Muscle of leg (tissue), 11 donors: Measurements from ENCODE around the gene FOXN3. TPM values are rescaled to one million over a fixed set of nuclear protein-coding genes. Genes with fewer than 3 reads are reported as not detected.
"Not testable (repeated sequence)": the region's sequence is repeated elsewhere in the genome, so short reads cannot be mapped to it uniquely, and the experiment has no call there.

Source experiments
- DNase-seq: peaks from one replicate; pipeline ENCODE4 v3.0.0; 2013
- H3K27ac ChIP-seq: one replicate; pipeline ENCODE4 v1.5.1; 2013; ENCODE audit warnings: mild to moderate bottlenecking, low read length, control low read depth
- H3K27me3 ChIP-seq: one replicate; pipeline ENCODE4 v1.6.1; 2013; ENCODE audit warnings: low read length; ENCODE audit not compliant: control insufficient read depth, insufficient read depth
- H3K36me3 ChIP-seq: one replicate; pipeline ENCODE4 v1.6.1; 2013; ENCODE audit warnings: low read length; ENCODE audit not compliant: control insufficient read depth, insufficient read depth
- H3K4me1 ChIP-seq: one replicate; pipeline ENCODE4 v1.6.1; 2013; ENCODE audit warnings: low read length; ENCODE audit not compliant: control insufficient read depth, insufficient read depth
- H3K4me3 ChIP-seq: one replicate; pipeline ENCODE4 v1.5.1; 2013; ENCODE audit warnings: low read length, control low read depth
- H3K9me3 ChIP-seq: replicated peaks from 2 replicates; pipeline ENCODE4 v1.6.1; 2013; ENCODE audit warnings: low read depth, low read length; ENCODE audit not compliant: control insufficient read depth
- WGBS: methylation state at CpG from one replicate; pipeline ENCODE4 v1.1.5; 2013; ENCODE audit warnings: missing lambda C conversion rate; ENCODE audit not compliant: insufficient coverage; 5-methylcytosine and 5-hydroxymethylcytosine counted together
- polyA plus RNA-seq, 8 donors: library from polyadenylated mRNA; unstranded; fragments of 120-200 nt; gene quantifications; one replicate each; pipeline versions ENCODE4 v1.2.1 to v1.2.3, GENCODE V29; 2013; ENCODE audit warnings: inconsistent platforms in 1 of 8, low replicate concordance in 1 of 8; ENCODE audit not compliant: insufficient read length in 8 of 8, insufficient read depth in 1 of 8
- total RNA-seq: library from RNA; stranded (reverse); fragments of 120-200 nt; gene quantifications from one replicate; pipeline ENCODE4 v1.2.4, GENCODE V29; 2013

The FOXN3 gene
- total and polyA plus RNA-seq, 9 donors: 43.4 to 79.2 (median 64.0) TPM

- Histone ChIP-seq H3K27ac (no peak overlapping the region), H3K4me3 (no peak overlapping the region), H3K27me3 (no peaks in the 10 kb centered on the region), H3K4me1 (peaks cover 15% of the 10 kb centered on the region), H3K9me3 (no peaks in the 10 kb centered on the region), H3K36me3 (peaks cover 18% of the 10 kb centered on the region)
- DNase-seq: no peak
- 87% methylated on average over 6 of the region's 6 CpGs for WGBS
These were observed 122.2 kb downstream of the FOXN3 start for GRCh38 chr14:89294872-89295271.

- WGBS: 100% methylated on average over 1 of the region's 4 CpGs
- H3K27ac ChIP-seq: not testable (repeated sequence)
- H3K36me3 ChIP-seq: peaks cover 15% of the 10 kb centered on the region
These were observed 122.6 kb downstream of the FOXN3 start for GRCh38 chr14:89294469-89294868.

GRCh38 chr14:89294060-89294459 lies 123.0 kb downstream of the FOXN3 start:
- DNase-seq: no peak
- Histone ChIP-seq H3K36me3 (peaks cover 12% of the 10 kb centered on the region), H3K4me3 (no peak overlapping the region), H3K27ac (no peak overlapping the region), H3K4me1 (peaks cover 12% of the 10 kb centered on the region), H3K27me3 (no peaks in the 10 kb centered on the region), H3K9me3 (no peaks in the 10 kb centered on the region)
- 97% methylated on average over 4 of the region's 7 CpGs for WGBS

More at GRCh38 chr14:89294469-89294868, 122.6 kb downstream of the FOXN3 start:
- peaks cover 13% of the 10 kb centered on the region for H3K4me1 ChIP-seq
- H3K9me3 ChIP-seq, H3K27me3 ChIP-seq, H3K4me3 ChIP-seq, DNase-seq: not testable (repeated sequence)

- 69% methylated on average over 2 of the region's 6 CpGs for WGBS
- H3K27ac ChIP-seq: no peak overlapping the region
These were observed 123.6 kb downstream of the FOXN3 start for GRCh38 chr14:89293314-89293916.

GRCh38 chr14:89292579-89293313 lies 124.3 kb downstream of the FOXN3 start:
- no peaks in the 10 kb centered on the region for H3K27me3 ChIP-seq
- peaks cover 12% of the 10 kb centered on the region for H3K36me3 ChIP-seq
- peaks cover 6% of the 10 kb centered on the region for H3K4me1 ChIP-seq
- DNase-seq: no peak
- WGBS: 71% methylated on average over 7 of the region's 13 CpGs
- H3K27ac ChIP-seq: no peak overlapping the region
- H3K4me3 ChIP-seq: no peak overlapping the region
- no peaks in the 10 kb centered on the region for H3K9me3 ChIP-seq

More at GRCh38 chr14:89293314-89293916, 123.6 kb downstream of the FOXN3 start:
- no peaks in the 10 kb centered on the region for H3K9me3 ChIP-seq
- peaks cover 8% of the 10 kb centered on the region for H3K4me1 ChIP-seq
- no peak for DNase-seq
- H3K4me3 ChIP-seq: no peak overlapping the region
- H3K36me3 ChIP-seq: peaks cover 12% of the 10 kb centered on the region
- no peaks in the 10 kb centered on the region for H3K27me3 ChIP-seq

GRCh38 chr14:89291351-89291940 lies 125.6 kb downstream of the FOXN3 start:
- H3K4me1 ChIP-seq: peaks cover 6% of the 10 kb centered on the region

DNA sequence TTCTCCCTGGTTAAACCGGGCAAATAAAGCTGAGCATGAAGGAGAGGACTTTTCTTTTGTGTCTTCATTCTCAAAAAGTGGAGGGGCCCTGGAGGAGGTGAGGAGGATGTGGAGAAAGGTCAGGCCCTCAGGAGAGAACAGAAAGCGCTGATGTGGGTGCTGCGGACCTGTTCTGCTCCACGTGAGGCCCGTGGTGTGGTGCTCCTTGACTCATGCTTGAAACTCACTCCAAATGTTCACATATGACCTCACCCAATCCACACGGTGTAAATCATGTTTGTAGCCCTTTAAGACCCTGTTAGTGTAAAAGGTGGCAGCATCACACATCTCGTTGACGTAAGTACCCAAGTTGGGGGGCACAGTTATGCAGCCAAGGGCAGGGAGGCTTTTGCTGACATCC lies 126.2 kb downstream of the FOXN3 start:
- Histone ChIP-seq H3K4me1 (peaks cover 6% of the 10 kb centered on the region), H3K27ac (no peak overlapping the region), H3K4me3 (no peak overlapping the region), H3K9me3 (no peaks in the 10 kb centered on the region), H3K27me3 (no peaks in the 10 kb centered on the region), H3K36me3 (peaks cover 12% of the 10 kb centered on the region)
- DNase-seq: no peak
- 83% methylated on average over 3 of the region's 8 CpGs for WGBS

More at GRCh38 chr14:89291351-89291940, 125.6 kb downstream of the FOXN3 start:
- no peak overlapping the region for H3K27ac ChIP-seq
- no peaks in the 10 kb centered on the region for H3K9me3 ChIP-seq
- H3K27me3 ChIP-seq: no peaks in the 10 kb centered on the region
- WGBS: 65% methylated on average over 2 of the region's 9 CpGs
- no peak for DNase-seq
- peaks cover 12% of the 10 kb centered on the region for H3K36me3 ChIP-seq
- no peak overlapping the region for H3K4me3 ChIP-seq

DNA sequence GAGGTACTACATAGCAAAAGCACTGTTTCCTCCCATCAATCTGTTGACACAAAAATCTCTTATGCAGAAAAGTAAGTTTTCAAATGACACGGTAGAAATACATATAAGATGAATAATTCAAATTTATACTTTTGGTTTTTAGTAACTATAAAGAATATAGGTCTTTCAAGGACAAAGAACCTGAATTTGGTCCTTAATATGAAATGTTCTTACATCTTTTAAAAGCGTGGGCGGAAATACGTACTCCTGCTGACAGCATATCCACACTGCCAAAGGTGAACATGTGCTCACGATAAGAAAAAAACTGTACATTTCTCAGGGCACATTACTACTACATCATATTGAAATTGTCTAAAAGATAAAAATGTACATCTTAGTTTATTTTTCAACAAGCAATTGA lies 127.6 kb downstream of the FOXN3 start:
- Histone ChIP-seq H3K27ac (no peak overlapping the region), H3K4me1 (peaks cover 6% of the 10 kb centered on the region), H3K27me3 (no peaks in the 10 kb centered on the region), H3K9me3 (no peaks in the 10 kb centered on the region), H3K4me3 (no peak overlapping the region), H3K36me3 (peaks cover 9% of the 10 kb centered on the region)
- DNase-seq: no peak
- WGBS: no CpG with 5 or more reads among the region's 5 CpGs

DNA sequence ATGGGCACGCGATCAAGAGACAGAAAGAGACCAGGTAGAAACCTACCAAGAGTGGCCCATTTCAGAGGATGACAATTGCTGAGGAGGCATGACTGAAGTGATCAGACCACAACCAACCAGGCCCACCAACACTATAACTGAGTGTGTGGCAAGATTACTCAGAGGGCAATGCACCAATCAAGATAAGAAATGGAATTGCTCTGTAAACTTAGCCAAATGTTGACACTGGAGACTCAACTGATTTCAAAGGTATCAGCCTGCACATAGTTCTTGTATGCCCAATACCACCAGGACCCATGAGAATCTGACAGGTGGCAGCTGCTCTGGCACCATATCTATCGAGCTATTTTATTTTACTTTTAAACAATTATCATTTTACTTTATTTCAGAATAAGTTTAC lies 128.9 kb downstream of the FOXN3 start:
- H3K36me3 ChIP-seq: peaks cover 9% of the 10 kb centered on the region
- no peaks in the 10 kb centered on the region for H3K9me3 ChIP-seq
- WGBS: no CpG with 5 or more reads among the region's 3 CpGs
- DNase-seq: no peak
- H3K27ac ChIP-seq: no peak overlapping the region
- no peak overlapping the region for H3K4me3 ChIP-seq
- H3K4me1 ChIP-seq: peaks cover 2% of the 10 kb centered on the region
- no peaks in the 10 kb centered on the region for H3K27me3 ChIP-seq

GRCh38 chr14:89284333-89285058 lies 132.5 kb downstream of the FOXN3 start:
- no peak for DNase-seq
- peaks cover 15% of the 10 kb centered on the region for H3K36me3 ChIP-seq

More at GRCh38 chr14:89284333-89285058, 132.5 kb downstream of the FOXN3 start:
- H3K4me1 ChIP-seq: no peaks in the 10 kb centered on the region
- no peaks in the 10 kb centered on the region for H3K9me3 ChIP-seq
- WGBS: 78% methylated on average over 12 of the region's 13 CpGs
- H3K27me3 ChIP-seq: no peaks in the 10 kb centered on the region
- no peak overlapping the region for H3K27ac ChIP-seq
- no peak overlapping the region for H3K4me3 ChIP-seq
